A673 (cell line): ENCODE data around the gene ARHGEF4. TPM values are rescaled to one million over a fixed set of nuclear protein-coding genes. Genes with fewer than 3 reads are reported as not detected.

ENCODE experiments used
- total RNA-seq: library from RNA; stranded (reverse); gene quantifications from 2 replicates; pipeline ENCODE4 v1.2.3, GENCODE V29; 2021

Gene ARHGEF4
- total RNA-seq, 1 experiment from 2014 or later, result 2.1 TPM

Other genes starting within 250 kb of the ARHGEF4 start
- not detected in 2 replicates for gene CFC1, start 237.3 kb upstream of the ARHGEF4 start, total RNA-seq
- not detected in 2 replicates for gene POTEJ, start 225.5 kb upstream of the ARHGEF4 start, total RNA-seq
- gene GPR148, start 107.8 kb upstream of the ARHGEF4 start, total RNA-seq, result not detected in 2 replicates
- gene AMER3, start 81.4 kb upstream of the ARHGEF4 start, total RNA-seq, result not detected in 2 replicates